Right renal cortex interstitium (tissue), 3 donors: ENCODE measurements around the gene TNNI3. TPM values are rescaled to one million over a fixed set of nuclear protein-coding genes. Genes with fewer than 3 reads are reported as not detected.

Experiments used
- DNase-seq, 3 donors: peaks; one replicate each; pipeline ENCODE4 v3.0.0-alpha.2; 2013; ENCODE audit warnings: low read depth in 3 of 3, low spot score in 2 of 3
- polyA plus RNA-seq, 3 donors: library from polyadenylated mRNA; unstranded; fragments of 120-200 nt; gene quantifications; one replicate each; pipeline ENCODE4 v1.2.1, GENCODE V29; 2013; ENCODE audit not compliant: insufficient read length in 3 of 3

Gene TNNI3
- polyA plus RNA-seq, 3 donors = 2.9 to 4.9 (median 4.8) TPM

DNA sequence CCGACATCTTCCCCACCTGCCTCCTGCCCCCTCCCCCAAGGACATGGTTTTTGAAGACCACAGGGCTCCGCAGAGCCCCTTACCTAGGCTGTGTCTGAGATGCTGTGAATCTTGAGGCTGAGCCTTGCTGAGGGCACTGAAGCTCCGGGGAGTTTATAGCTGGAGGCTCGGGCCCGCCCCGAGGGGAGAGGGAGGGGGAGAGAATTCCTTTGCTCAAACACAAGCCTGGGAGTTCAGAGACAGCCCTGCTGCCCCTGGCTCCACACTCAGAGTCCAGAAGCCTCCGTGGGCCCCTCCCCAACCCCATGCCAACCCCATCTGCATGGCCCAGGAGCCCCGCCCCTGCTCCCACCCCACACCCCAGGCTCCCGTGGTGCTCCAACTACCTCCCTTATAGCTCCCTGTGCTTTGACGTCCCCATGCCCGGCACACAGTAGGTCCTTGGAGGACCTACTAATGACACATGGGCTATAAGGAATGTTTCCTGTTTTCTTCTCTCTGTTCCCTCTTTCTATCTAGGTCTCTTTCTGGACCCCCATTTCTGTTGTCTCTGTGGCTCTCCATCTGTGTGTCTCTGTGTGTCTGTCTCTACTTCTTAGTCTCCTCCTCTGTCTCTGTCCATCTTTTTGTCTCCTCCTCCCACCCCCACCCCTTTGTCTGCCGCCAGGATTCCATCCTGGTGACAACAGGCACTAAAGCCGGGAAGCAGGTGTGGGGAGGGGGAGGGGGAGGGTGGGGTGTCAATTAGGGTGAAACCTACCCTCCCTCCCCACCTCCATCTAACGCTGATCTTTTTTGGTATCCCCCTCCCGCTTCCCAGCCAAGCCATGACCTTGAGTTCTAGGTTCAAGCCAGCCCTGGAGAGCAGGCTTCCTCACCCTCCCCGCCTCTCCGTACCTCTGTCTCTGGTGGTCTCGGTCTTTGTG, 8.2 kb downstream of the TNNI3 start, which contains the start of gene TNNT1:
Gene TNNT1 (minus strand): TSS at position 129 of the 926 bp plus-strand sequence. CDS start 2,049 bp downstream, outside the sequence.
- DNase-seq = no peak

DNA sequence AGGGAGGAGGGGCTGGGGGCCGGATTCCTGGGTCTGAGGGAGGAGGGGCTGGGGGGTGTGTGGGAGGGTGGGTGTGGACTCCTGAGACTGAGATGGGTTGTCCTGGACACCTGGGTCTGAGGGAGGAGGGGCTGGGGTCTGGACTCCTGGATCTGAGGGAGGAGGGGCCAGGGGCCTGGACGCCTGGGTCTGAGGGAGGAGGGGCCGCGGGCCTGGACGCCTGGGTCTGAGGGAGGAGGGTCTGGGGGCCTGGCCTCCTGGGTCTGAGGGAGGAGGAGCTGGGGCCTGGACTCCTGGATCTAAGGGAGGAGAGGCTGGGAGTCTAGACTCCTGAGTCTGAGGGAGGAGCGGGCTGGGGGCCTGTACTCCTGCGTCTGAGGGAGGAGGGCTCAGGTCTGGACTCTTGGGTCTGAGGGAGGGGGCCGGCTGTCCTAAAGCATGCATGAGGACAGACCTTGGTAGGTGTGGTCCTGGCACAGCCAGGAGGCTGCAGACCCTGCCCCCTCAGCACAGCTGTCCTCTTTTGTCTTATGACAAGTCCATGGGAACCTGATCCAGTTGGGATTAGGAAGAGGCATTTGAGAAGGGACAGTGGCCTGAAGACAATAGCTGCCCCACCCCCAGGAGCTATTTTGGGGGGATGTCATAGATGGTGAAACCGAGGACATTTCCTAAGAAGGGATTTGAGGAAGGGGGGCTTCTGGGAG, 9.8 kb downstream of the TNNI3 start:
- DNase-seq = no peak

GRCh38 chr19:55146705-55147273, 10.7 kb downstream of the TNNI3 start:
- no peak for DNase-seq

DNA sequence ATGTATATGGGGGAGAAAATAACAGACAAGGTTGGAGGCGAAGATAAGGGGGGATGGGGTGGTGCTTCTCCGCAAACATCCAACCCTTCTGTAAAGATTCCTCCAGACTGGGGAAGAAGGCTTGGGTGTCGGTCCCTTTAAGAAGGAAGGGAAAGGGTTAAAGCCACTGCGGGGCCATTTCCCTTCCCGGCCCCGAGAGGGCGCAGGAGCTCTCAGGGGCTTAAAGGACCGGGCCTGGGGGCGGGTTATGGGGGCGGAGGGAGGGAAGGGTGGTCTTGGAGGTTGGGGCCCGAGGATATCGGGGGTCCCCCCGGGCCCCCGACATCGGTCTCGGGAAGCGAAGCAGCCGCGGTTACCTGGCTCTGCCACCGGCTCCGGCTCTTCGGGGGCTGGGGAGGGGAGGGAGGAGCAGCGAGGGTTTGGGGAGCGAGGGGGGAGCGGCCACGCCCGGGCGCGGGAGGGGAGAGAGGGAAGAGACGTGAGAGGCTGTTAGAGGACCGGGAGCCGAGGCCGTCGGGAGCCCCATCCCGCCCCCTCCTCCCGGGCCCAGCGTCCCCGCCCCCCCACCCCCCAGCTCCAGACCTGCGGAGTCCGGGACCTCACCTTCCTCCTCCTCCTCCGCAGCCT, 11.3 kb downstream of the TNNI3 start:
- DNase-seq = no peak

- no peak for DNase-seq
Measured at GRCh38 chr19:55145232-55145631, 12.3 kb downstream of the TNNI3 start.

DNA sequence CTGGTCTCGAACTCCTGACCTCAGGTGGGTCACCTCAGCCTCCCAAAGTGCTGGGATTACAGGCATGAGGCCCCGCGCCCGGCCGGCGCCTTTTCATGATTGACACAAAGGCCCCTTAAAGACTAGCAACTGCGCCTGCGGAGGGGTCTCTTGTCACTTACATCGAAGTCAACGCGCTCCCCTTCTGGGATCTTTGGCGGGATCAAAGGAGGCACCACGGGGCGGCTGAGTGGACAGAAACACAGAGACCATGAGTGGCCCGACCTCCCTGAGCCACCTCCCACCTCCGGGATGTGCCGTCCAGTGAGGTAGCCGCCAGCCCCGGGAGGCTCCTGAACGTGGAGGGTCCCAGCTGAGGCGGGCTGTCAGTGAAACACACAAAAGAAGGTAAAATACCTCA, 15.8 kb downstream of the TNNI3 start:
- no peak for DNase-seq

GRCh38 chr19:55137915-55138314, 19.6 kb downstream of the TNNI3 start:
- DNase-seq = no peak

GRCh38 chr19:55136399-55137102, 21.0 kb downstream of the TNNI3 start:
- no peak for DNase-seq

DNA sequence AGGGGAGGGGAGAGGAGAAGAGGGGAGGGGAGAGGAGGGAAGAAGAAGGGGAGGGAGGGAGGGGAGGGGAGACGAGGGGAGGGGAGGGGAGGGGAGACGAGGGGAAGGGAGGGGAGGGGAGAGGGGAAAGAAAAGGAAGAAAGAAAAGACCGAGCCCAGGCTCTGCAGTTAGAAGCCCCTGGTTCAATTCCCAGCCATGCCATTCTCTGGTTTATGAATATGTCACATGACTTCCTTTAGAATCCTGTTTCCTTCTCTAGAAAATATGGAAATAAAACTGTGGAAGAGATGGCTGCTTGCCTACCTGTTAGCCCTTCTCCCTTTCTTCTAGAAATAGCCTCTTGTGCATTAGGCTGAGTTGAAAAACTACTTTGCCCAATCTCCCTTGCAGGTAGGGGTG, 22.8 kb downstream of the TNNI3 start:
- DNase-seq = no peak

DNA sequence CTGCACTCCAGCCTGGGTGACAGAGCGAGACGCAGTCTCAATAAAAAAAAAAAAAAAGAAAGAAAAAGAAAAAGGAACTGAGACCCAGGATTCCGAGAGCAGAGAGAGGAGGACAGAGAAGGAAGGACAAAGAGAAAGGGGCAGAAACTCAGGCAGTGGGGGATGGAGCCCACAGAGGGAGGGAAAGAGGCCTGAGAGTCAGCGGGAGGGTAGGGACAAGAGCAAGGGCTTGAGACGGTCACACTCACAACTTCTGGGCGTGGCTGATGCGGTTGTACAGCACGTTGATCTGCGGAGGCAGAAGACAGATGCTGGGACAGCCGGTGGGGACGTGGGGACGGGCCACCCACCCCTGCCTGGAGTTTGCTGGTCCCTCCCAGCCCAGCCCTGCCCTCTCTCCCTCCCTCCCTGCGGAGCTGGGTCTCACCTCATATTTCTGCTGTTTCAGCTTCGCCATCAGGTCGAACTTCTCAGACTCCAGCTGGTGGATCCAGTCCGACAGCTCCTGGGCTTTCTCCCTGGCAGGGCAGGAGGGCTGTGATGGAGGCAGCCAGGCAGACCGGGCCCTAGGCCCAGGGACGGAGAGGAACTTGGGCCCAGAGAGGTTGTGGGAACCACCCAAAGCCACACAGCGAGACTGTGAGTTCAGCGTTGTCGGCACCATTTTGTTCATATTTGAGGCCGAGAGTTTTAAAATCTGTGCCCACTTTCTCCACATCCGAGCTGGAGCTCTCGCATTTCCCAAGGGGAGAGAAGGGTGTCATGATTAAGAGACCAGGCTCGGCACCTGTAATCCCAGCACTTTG, 23.7 kb downstream of the TNNI3 start:
- no peak for DNase-seq

DNA sequence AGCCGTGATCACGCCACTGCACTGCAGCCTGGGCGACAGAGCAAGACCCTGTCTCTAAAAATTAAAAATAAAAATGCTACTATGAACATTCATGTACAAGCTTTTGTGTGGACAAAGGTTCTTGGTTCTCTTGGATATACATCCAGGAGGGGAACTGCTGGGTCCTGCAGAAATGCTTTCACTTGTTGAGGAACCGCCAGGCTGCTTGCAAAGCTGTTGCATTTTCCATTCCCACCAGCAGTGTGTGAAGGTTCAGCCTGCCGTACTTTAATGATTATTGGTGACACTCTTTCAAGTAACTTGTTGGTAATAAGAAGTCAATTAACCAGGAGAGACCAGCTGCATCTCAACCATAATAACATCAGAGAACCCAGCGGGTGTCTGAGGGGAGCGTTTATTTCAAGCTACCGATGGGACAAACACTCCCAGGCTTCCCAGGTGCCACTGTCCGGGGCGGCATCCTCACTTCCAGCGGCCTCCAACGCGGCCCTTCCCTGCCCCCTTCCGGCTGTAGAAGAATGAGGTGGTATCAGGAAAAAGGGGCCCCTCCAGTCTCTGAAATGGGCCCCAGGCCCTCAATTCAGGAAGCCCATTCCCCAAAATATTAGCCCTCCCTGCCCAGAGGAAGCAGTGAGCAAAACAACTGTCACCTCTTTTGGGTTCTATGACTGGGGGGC, 24.9 kb downstream of the TNNI3 start:
- DNase-seq = no peak

DNA sequence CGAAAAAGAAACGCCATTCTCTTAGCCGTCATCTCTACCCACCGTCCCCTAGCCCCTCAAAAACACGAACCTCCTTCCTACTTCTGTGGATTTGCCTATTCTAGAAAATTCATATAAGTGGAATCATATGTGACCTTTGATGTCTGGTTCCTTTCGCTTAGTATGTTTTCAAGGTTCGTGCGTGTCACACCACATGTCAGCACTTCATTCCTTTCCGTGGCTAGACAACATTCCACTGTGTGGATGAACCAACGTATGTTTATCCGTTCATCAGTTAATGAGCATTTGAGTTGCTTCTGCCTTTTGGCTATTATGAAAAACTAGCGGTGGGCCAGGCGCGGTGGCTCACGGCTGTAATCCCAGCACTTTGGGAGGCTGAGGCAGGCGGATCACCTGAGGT, 26.1 kb downstream of the TNNI3 start:
- DNase-seq = no peak

DNA sequence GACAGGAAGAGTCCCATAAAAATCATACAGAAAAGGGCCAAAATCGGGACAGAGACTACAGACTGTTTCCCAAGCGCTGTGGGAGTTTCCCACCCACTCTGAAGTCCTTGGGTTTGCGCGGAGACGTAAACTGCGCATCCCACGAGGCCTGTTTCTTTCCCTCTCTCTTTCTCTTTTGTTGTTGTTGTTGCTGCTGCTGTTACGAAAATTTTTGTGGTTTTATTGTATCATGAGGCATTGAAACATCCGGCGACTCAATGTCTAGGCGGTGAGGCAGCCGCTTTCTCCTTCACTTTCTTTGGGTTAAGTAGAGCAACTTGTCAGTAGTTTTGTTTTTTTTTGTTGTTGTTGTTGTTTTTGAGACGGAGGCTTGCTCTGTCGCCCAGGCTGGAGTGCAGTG, 38.5 kb downstream of the TNNI3 start:
- DNase-seq = no peak

GRCh38 chr19:55118401-55118991, 39.0 kb downstream of the TNNI3 start:
- no peak for DNase-seq

DNA sequence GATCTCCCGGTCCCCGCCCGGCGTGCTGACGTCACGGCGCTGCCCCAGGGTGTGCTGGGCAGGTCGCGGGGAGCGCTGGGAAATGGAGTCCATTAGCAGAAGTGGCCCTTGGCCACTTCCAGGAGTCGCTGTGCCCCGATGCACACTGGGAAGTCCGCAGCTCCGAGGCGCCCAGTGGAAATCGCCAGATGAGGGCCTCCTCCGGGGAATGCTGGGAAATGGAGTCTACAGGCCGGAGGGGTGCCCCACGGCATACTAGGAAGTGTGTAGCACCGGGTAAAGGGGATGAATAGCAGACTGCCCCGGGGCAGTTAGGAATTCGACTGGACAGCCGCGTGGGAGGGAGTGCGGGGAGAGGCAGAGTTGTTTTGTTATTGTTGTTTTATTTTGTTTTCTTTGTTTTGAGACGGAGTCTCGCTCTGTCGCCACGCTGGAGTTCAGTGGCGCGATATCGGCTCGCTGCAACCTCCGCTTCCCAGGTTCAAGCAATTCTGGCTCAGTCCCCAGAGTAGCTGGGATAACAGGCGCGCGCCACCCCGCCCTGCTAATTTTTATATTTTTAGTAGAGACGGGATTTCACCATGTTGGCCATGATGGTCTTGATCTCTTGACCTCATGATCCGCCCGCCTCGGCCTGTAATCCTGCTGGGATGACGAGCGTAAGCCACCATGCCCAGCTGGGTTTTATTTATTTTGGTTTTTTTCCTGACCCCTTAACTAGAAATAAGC, 39.7 kb downstream of the TNNI3 start:
- peak; percentile 93 to 96 (median 96) for DNase-seq

DNA sequence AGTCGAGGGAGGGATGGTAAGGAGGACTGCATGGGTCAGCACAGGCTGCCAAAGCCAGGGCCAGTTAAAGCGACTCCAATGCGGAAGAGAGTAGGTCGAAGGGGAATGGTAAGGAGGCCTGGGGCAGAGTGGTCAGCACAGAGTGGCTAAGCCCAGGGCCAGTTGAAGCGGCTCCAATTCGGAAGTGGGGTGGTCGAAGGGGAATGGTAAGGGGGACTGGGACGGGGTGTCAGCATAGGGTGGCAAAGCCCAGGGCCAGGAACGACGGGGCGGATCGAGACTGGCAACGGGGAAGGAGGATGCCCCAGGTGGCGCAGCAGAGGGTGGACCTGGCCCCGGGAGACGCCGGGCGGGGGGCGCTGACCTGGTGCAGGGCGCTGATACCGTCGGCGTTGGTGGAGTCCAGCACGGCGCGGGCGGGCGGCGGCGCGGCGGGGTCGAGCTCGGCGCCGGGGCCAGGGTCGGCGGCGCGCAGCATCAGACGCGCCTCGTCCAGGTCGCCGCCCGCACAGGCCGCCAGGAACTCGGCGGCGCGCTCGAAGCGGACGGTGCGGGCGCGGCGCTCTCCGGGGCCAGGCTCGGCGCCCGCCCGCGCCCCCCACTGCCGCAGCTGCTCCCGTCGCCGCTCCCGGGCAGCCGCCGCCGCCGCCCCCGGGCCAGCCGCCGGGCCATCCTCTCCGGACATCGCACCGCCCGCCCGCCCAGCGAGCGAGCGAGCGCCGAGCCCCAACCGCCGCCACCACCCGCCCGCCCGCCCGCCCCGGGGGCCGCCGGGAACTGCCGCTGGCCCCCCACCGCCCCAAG, 40.5 kb downstream of the TNNI3 start, which contains the start of gene PPP1R12C:
Gene PPP1R12C (minus strand): TSS at position 779 of the 804 bp plus-strand sequence. CDS start 94 bp downstream, at position 685.
- DNase-seq = no peak
